Lung (tissue), 12 donors: Measurements from ENCODE around the gene FNDC5. TPM values are rescaled to one million over a fixed set of nuclear protein-coding genes. Genes with fewer than 3 reads are reported as not detected.

Source experiments
- ATAC-seq: fragments of 200-7000 bp; cut with Tn5 transposase; one replicate; pipeline ENCODE4 v1.9.1; 2020; ENCODE audit warnings: moderate number of reproducible peaks; ENCODE audit not compliant: insufficient read depth, low FRiP score
- DNase-seq, 3 donors: peaks; one replicate each; pipeline ENCODE4 v3.0.0-alpha.2; 2013 to 2017
- H3K27ac ChIP-seq, 2 donors: one replicate each; pipeline ENCODE4 v1.5.1; 2013; ENCODE audit warnings: mild to moderate bottlenecking in 2 of 2, moderate library complexity in 2 of 2, control low read depth in 1 of 2, inconsistent platforms in 1 of 2, low read depth in 1 of 2, low read length in 1 of 2
- H3K27me3 ChIP-seq, 3 donors: one replicate each; pipeline ENCODE4 v1.5.1; 2013; ENCODE audit warnings: low read length in 2 of 3; ENCODE audit not compliant: control insufficient read depth in 3 of 3, insufficient read depth in 3 of 3
- H3K36me3 ChIP-seq, 4 donors: one replicate each; pipeline ENCODE4 v1.5.1; 2013; ENCODE audit warnings: low read length in 4 of 4, mild to moderate bottlenecking in 1 of 4, moderate library complexity in 1 of 4; ENCODE audit not compliant: control insufficient read depth in 4 of 4, insufficient read depth in 4 of 4
- H3K4me1 ChIP-seq, 5 donors: one replicate each; pipeline ENCODE4 v1.5.1; 2013; ENCODE audit warnings: low read length in 5 of 5, mild to moderate bottlenecking in 2 of 5, moderate library complexity in 1 of 5; ENCODE audit not compliant: control insufficient read depth in 5 of 5, insufficient read depth in 5 of 5
- H3K4me3 ChIP-seq: one replicate; pipeline ENCODE4 v1.5.1; 2013; ENCODE audit warnings: mild to moderate bottlenecking, control low read depth, moderate library complexity
- H3K9ac ChIP-seq, 2 donors: one replicate each; pipeline ENCODE4 v1.5.1; 2013; ENCODE audit warnings: low read length in 2 of 2, control low read depth in 1 of 2; ENCODE audit not compliant: insufficient read depth in 1 of 2
- H3K9me3 ChIP-seq, 4 donors: one replicate each; pipeline ENCODE4 v1.5.1; 2013; ENCODE audit warnings: low read length in 3 of 4, mild to moderate bottlenecking in 1 of 4, moderate library complexity in 1 of 4; ENCODE audit not compliant: control insufficient read depth in 4 of 4, insufficient read depth in 3 of 4
- WGBS, 2 donors: extraction: QIAGEN DNeasy Blood & Tissue Kit; methylation state at CpG; one replicate each; pipeline ENCODE4 v1.1.7; 2013; 5-methylcytosine and 5-hydroxymethylcytosine counted together
- polyA plus RNA-seq, 2 donors: library from polyadenylated mRNA; stranded (reverse); fragments of 200-250 nt; gene quantifications; one replicate each; pipeline ENCODE4 v1.2.1, GENCODE V29; 2013
- total RNA-seq, 2 donors: library from RNA; depleted of rRNA in 1 of 2; stranded (reverse); fragments of >200 nt in 1 of 2; gene quantifications; one replicate each; pipeline ENCODE4 v1.2.1, GENCODE V29; 2014 to 2021
- TF ChIP-seq, protein P1 (sequence below): IDR thresholded peaks from 2 replicates; pipeline ENCODE4 v1.5.1; 2012; ENCODE audit warnings: mild to moderate bottlenecking; ENCODE audit errors: control extremely low read depth, extremely low read depth
- donor health status: control.
- donor health status: control.
- donor health status: Bipolar disorder and iron deficiency.
- donor health status: healthy.
- donor health status: DM: yes; HTN: yes; CAD: no.

The FNDC5 gene
- total and polyA plus RNA-seq, 4 donors, result 0.10 to 5.3 (median 0.25) TPM

DNA sequence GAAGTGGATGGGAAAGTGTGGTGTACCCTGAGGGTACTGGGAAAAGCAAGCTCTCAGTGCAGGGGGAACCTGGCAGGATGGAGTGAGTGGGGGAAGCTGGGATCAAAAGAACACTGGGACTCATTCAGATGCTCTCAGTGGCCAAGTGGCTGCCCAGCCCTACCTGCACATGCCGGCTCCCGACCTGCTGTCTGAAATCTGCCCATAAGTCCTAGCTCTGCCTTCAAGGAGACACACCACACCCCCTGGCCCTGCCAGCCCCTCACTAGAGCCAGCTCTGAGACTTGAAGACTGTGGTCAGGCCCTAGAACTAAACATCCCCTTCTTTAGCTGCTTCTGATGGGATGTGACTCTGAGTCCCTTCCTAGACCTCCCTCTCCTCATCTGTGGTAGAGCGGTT is 28.2 kb upstream of the FNDC5 start:
- TF ChIP-seq, protein P1, sequence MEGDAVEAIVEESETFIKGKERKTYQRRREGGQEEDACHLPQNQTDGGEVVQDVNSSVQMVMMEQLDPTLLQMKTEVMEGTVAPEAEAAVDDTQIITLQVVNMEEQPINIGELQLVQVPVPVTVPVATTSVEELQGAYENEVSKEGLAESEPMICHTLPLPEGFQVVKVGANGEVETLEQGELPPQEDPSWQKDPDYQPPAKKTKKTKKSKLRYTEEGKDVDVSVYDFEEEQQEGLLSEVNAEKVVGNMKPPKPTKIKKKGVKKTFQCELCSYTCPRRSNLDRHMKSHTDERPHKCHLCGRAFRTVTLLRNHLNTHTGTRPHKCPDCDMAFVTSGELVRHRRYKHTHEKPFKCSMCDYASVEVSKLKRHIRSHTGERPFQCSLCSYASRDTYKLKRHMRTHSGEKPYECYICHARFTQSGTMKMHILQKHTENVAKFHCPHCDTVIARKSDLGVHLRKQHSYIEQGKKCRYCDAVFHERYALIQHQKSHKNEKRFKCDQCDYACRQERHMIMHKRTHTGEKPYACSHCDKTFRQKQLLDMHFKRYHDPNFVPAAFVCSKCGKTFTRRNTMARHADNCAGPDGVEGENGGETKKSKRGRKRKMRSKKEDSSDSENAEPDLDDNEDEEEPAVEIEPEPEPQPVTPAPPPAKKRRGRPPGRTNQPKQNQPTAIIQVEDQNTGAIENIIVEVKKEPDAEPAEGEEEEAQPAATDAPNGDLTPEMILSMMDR, result no peak
- H3K27ac ChIP-seq, result no peak overlapping the region
- 92 to 94% methylated on average over 3 of the region's 3 CpGs for WGBS, 2 donors
- DNase-seq, result no peak
- peaks cover 0 to 11% (median 2%) of the 10 kb centered on the region in 5 donors for H3K4me1 ChIP-seq
- H3K36me3 ChIP-seq, result no peaks in the 10 kb centered on the region
- H3K9me3 ChIP-seq, result no peaks in the 10 kb centered on the region
- peaks cover 2 to 14% (median 6%) of the 10 kb centered on the region in 3 donors for H3K27me3 ChIP-seq
- H3K4me3 ChIP-seq, result no peak overlapping the region
- no peak overlapping the region for H3K9ac ChIP-seq
- no peak for ATAC-seq

- H3K4me3 ChIP-seq, result no peak overlapping the region
- no peaks in the 10 kb centered on the region for H3K9me3 ChIP-seq
- H3K36me3 ChIP-seq, result no peaks in the 10 kb centered on the region
- WGBS, 2 donors, result 92% methylated on average over 9 of the region's 9 CpGs
- H3K4me1 ChIP-seq, result peaks cover 0 to 14% (median 2%) of the 10 kb centered on the region in 5 donors
- no peak overlapping the region for H3K9ac ChIP-seq
- no peak for DNase-seq
- peaks cover 3 to 14% (median 6%) of the 10 kb centered on the region in 3 donors for H3K27me3 ChIP-seq
- no peak overlapping the region for H3K27ac ChIP-seq
- TF ChIP-seq, protein P1, result no peak
- ATAC-seq, result no peak
These were observed 27.3 kb upstream of the FNDC5 start for GRCh38 chr1:32898056-32898455.

DNA sequence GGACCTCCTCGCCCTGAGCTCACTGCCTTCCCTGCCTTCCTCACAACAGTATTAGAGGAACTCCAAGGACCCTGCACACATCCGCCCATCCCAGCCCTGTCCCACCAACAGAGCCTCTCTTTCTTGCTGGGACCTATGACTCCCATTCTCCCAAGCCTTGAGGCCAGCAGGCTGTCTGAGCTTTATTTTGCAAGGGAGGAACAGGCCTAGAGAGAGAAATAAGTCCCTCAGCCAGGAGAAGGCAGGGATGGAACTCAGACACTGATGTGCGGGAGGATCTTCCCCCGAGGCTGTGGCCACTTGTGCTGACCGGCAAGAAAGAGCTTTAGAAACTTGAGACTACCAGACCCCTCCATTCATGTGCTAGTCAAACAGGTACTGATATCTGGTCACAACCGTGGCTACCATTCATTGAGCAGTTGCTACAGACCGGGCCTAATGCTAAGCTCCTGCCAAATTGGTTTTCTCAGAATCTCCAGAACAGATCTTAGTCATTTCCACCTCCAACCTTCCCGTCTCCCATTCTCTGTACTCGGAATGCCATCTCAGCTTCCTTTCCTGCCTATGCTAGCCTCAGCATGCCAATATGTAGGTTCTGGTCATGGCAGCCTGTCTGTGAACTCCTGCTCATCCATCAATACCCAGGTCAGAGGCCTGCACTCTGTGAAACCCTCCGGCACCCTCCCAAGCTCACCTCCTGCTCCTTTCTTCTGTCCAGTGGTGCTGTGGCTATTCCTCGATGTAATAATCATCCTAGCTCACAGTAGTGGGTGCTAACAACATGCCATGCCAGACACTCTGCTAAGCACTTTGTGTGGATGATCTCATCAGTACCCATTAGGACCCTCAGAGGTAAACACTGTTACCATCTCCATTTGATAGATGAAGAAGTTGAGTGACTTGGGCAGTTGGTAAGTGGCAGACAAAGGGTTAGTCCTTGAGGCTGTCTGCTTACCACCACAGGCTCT is 26.7 kb upstream of the FNDC5 start:
- Histone ChIP-seq H3K36me3 (no peaks in the 10 kb centered on the region), H3K4me1 (peaks cover 0 to 14% (median 7%) of the 10 kb centered on the region in 5 donors), H3K4me3 (no peak overlapping the region), H3K9me3 (peaks cover 0 to 3% (median 0%) of the 10 kb centered on the region in 4 donors), H3K27ac (no peak overlapping the region), H3K9ac (no peak overlapping the region), H3K27me3 (peaks cover 3 to 14% (median 9%) of the 10 kb centered on the region in 3 donors)
- ATAC-seq, result no peak
- TF ChIP-seq, protein P1, result no peak
- WGBS, 2 donors, result 85% methylated on average over 11 of the region's 11 CpGs
- DNase-seq, result no peak
